ENCODE measurements around the gene TRANK1. TPM values are rescaled to one million over a fixed set of nuclear protein-coding genes. Genes with fewer than 3 reads are reported as not detected.

The TRANK1 gene
- total RNA-seq, 1 experiment from 2014 or later = 10.5 TPM

- H3K9me3 Mint-ChIP-seq = no peaks in the 10 kb centered on the region
- no peak for ATAC-seq
- no peaks in the 10 kb centered on the region for H3K36me3 Mint-ChIP-seq
- H3K4me3 Mint-ChIP-seq = no peak overlapping the region
- TF ChIP-seq, protein P1, sequence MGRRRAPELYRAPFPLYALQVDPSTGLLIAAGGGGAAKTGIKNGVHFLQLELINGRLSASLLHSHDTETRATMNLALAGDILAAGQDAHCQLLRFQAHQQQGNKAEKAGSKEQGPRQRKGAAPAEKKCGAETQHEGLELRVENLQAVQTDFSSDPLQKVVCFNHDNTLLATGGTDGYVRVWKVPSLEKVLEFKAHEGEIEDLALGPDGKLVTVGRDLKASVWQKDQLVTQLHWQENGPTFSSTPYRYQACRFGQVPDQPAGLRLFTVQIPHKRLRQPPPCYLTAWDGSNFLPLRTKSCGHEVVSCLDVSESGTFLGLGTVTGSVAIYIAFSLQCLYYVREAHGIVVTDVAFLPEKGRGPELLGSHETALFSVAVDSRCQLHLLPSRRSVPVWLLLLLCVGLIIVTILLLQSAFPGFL (CRISPR knock-in tag; IDR thresholded peaks at IDR 0.05; ENCODE audit: borderline replicate concordance) = no peak
- TF ChIP-seq ZBTB43 (CRISPR knock-in tag; IDR thresholded peaks at IDR 0.05) (no peak), NR1H2 (CRISPR knock-in tag; IDR thresholded peaks at IDR 0.05) (no peak), CBFB (CRISPR knock-in tag; IDR thresholded peaks at IDR 0.05; ENCODE audit: low read depth) (no peak), USF2 (CRISPR knock-in tag; IDR thresholded peaks at IDR 0.05) (no peak), ZNF512 (CRISPR knock-in tag; IDR thresholded peaks at IDR 0.05; ENCODE audit: borderline replicate concordance) (no peak), PRRX2 (CRISPR knock-in tag; IDR thresholded peaks at IDR 0.05) (no peak), ZNF281 (CRISPR knock-in tag; IDR thresholded peaks at IDR 0.05) (no peak), E2F5 (CRISPR knock-in tag; IDR thresholded peaks at IDR 0.05) (no peak), TEAD1 (CRISPR knock-in tag; IDR thresholded peaks at IDR 0.05) (no peak), ZNF121 (CRISPR knock-in tag; IDR thresholded peaks at IDR 0.05) (no peak)
- TF ChIP-seq, protein P2, sequence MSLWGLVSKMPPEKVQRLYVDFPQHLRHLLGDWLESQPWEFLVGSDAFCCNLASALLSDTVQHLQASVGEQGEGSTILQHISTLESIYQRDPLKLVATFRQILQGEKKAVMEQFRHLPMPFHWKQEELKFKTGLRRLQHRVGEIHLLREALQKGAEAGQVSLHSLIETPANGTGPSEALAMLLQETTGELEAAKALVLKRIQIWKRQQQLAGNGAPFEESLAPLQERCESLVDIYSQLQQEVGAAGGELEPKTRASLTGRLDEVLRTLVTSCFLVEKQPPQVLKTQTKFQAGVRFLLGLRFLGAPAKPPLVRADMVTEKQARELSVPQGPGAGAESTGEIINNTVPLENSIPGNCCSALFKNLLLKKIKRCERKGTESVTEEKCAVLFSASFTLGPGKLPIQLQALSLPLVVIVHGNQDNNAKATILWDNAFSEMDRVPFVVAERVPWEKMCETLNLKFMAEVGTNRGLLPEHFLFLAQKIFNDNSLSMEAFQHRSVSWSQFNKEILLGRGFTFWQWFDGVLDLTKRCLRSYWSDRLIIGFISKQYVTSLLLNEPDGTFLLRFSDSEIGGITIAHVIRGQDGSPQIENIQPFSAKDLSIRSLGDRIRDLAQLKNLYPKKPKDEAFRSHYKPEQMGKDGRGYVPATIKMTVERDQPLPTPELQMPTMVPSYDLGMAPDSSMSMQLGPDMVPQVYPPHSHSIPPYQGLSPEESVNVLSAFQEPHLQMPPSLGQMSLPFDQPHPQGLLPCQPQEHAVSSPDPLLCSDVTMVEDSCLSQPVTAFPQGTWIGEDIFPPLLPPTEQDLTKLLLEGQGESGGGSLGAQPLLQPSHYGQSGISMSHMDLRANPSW (CRISPR knock-in tag; conservative IDR thresholded peaks at IDR 0.05; ENCODE audit: low read depth) = no peak
- TF ChIP-seq, protein P3, sequence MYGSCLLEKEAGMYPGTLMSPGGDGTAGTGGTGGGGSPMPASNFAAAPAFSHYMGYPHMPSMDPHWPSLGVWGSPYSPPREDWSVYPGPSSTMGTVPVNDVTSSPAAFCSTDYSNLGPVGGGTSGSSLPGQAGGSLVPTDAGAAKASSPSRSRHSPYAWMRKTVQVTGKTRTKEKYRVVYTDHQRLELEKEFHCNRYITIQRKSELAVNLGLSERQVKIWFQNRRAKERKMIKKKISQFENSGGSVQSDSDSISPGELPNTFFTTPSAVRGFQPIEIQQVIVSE (CRISPR knock-in tag; IDR thresholded peaks at IDR 0.05; ENCODE audit: borderline replicate concordance) = no peak
- TF ChIP-seq, protein P4, sequence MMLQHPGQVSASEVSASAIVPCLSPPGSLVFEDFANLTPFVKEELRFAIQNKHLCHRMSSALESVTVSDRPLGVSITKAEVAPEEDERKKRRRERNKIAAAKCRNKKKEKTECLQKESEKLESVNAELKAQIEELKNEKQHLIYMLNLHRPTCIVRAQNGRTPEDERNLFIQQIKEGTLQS (CRISPR knock-in tag; conservative IDR thresholded peaks at IDR 0.05) = no peak
- ChIA-PET CTCF (interaction anchor here (1.1 to 6.6 kb wide), 4 partner anchors 12 to 89 kb away, joined by 3 to 103 read pairs (median 29); partner anchors contain the start of gene TRANK1), POLR2A (interaction anchor here (0.7 kb wide), 1 partner anchor 33 kb away, joined by 4 read pairs; no protein-coding TSS in a partner anchor)
- H3K4me1 Mint-ChIP-seq = peaks cover 13% of the 10 kb centered on the region; the same call in 1 of the 2 replicates
- no peak for DNase-seq (ENCODE audit: low spot score)
- H3K27ac Mint-ChIP-seq = no peak overlapping the region
- H3K27me3 Mint-ChIP-seq (ENCODE audit: low read depth) = no peaks in the 10 kb centered on the region
These were observed 11.3 kb upstream of the TRANK1 start for GRCh38 chr3:36956155-36956554.

Data from WTC11 (cell line).